ENCODE results near the gene DENND11.
"Not testable (repeated sequence)": the region's sequence is repeated elsewhere in the genome, so short reads cannot be mapped to it uniquely, and the experiment has no call there.

DENND11 gene

GRCh38 chr7:141706239-141707064 lies 4.5 kb upstream of the DENND11 start:
- no peak for FAIRE-seq

GRCh38 chr7:141704741-141705140 lies 2.8 kb upstream of the DENND11 start:
- FAIRE-seq, result no peak

GRCh38 chr7:141704112-141704511 lies 2.1 kb upstream of the DENND11 start:
- no peak for FAIRE-seq

GRCh38 chr7:141702892-141703291 lies 926 bp upstream of the DENND11 start:
- no peak for FAIRE-seq

GRCh38 chr7:141701489-141702046 lies 398 bp downstream of the DENND11 start:
- FAIRE-seq, result no peak

- no peak for FAIRE-seq
These were observed 1.1 kb downstream of the DENND11 start for GRCh38 chr7:141700848-141701371.

- no peak for FAIRE-seq
These were observed 1.6 kb downstream of the DENND11 start for GRCh38 chr7:141700296-141700847.

- no peak for FAIRE-seq
These were observed 2.1 kb downstream of the DENND11 start for GRCh38 chr7:141699860-141700259.

GRCh38 chr7:141698247-141699015 lies 3.5 kb downstream of the DENND11 start:
- FAIRE-seq, result no peak

GRCh38 chr7:141697211-141697871 lies 4.6 kb downstream of the DENND11 start:
- no peak for FAIRE-seq

GRCh38 chr7:141696348-141696747 lies 5.6 kb downstream of the DENND11 start:
- FAIRE-seq, result no peak

GRCh38 chr7:141695803-141696289 lies 6.1 kb downstream of the DENND11 start:
- no peak for FAIRE-seq

GRCh38 chr7:141693082-141693481 lies 8.9 kb downstream of the DENND11 start:
- no peak for FAIRE-seq

GRCh38 chr7:141691961-141692360 lies 10.0 kb downstream of the DENND11 start:
- FAIRE-seq, result no peak

GRCh38 chr7:141691540-141691939 lies 10.4 kb downstream of the DENND11 start:
- FAIRE-seq, result no peak

- FAIRE-seq, result not testable (repeated sequence)
These were observed 12.7 kb downstream of the DENND11 start for GRCh38 chr7:141689072-141689825.

- no peak for FAIRE-seq
These were observed 13.9 kb downstream of the DENND11 start for GRCh38 chr7:141688043-141688442.

- no peak for FAIRE-seq
These were observed 15.3 kb downstream of the DENND11 start for GRCh38 chr7:141686670-141687069.

- FAIRE-seq, result no peak
These were observed 15.9 kb downstream of the DENND11 start for GRCh38 chr7:141686074-141686473.

GRCh38 chr7:141685285-141686023 lies 16.5 kb downstream of the DENND11 start:
- no peak for FAIRE-seq

GRCh38 chr7:141679014-141679413 lies 23.0 kb downstream of the DENND11 start:
- no peak for FAIRE-seq
